ENCODE measurements around the gene PARD3B. TPM values are rescaled to one million over a fixed set of nuclear protein-coding genes. Genes with fewer than 3 reads are reported as not detected.

The PARD3B gene
- total RNA-seq, 1 experiment from 2014 or later: 2.0 TPM

DNA sequence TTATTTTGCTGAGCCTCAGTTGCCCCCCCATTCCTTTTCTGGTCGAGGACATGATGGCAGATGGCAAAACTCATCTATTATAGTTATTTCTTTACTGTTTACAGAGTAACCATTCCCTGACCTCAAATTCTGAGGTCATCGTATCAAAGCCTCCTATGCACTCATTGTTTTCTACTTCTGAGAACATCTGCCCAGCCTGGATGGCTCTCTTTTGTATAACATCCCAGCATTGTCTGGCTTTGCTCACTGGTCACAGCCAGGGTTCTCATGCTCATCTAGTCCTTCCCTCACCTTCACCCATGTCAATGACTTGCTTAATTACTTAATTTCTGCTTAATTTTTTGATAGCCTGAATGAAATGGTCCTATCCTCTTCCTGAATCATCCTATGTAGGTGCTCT lies 472.1 kb downstream of the PARD3B start:
- Histone ChIP-seq H2AFZ (ENCODE audit: low read depth, low read length, poor library complexity, severe bottlenecking) (no peak overlapping the region), H3K9ac (ENCODE audit: low read length) (no peak overlapping the region), H3K4me1 (ENCODE audit: control insufficient read depth in 1 of 2, insufficient read depth in 2 of 2, low read length in 2 of 2) (no peaks in the 10 kb centered on the region), H3K36me3 (ENCODE audit: control insufficient read depth in 1 of 2, insufficient read depth in 2 of 2, low read length in 2 of 2) (no peaks in the 10 kb centered on the region), H3K9me2 (ENCODE audit: insufficient read depth) (no peaks in the 10 kb centered on the region), H3K27me3 (ENCODE audit: insufficient read depth, low read length) (no peaks in the 10 kb centered on the region), H3K9me3 (ENCODE audit: control insufficient read depth in 1 of 2, insufficient read depth in 1 of 2, low read depth in 1 of 2, low read length in 2 of 2) (no peaks in the 10 kb centered on the region), H3K79me2 (ENCODE audit: insufficient read depth, low read length) (no peaks in the 10 kb centered on the region), H3K27ac (ENCODE audit: low read depth, low read length) (no peak overlapping the region), H3K4me3 (replicated peaks in 1 of 2; ENCODE audit: low read depth in 1 of 2, low read length in 2 of 2) (no peak overlapping the region), H3K4me2 (ENCODE audit: low read length) (no peak overlapping the region), H4K20me1 (ENCODE audit: insufficient read depth) (no peaks in the 10 kb centered on the region; the same call in 1 of the 2 replicates)
- intact Hi-C loops (cut with micrococcal nuclease): no loop called here
- CTCF ChIA-PET: no interaction called here
- no TSS peak for BruUV-seq (replicated peaks)
- POLR2A ChIA-PET: no interaction called here
- ATAC-seq (no peak), DNase-seq (ENCODE audit: low read depth, low spot score) (no peak)
- RAD21 ChIA-PET (ENCODE audit: low non-redundant PET in 1 of 2, low total read pairs in 2 of 2, uncharacterized antibody in 2 of 2, unreplicated experiment in 2 of 2): no interaction called here
- TF ChIP-seq SIN3A (IDR thresholded peaks at IDR 0.05; ENCODE audit: low read depth) (no peak), SRF (IDR thresholded peaks at IDR 0.05; ENCODE audit: low read depth) (no peak), EZH2 (IDR thresholded peaks at IDR 0.05) (no peak), FOSL1 (IDR thresholded peaks at IDR 0.05; ENCODE audit: low read depth) (no peak), CBX3 (IDR thresholded peaks at IDR 0.05; ENCODE audit: low read depth) (no peak), ZFX (IDR thresholded peaks at IDR 0.05) (no peak), RAD21 (IDR thresholded peaks at IDR 0.05; ENCODE audit: low read depth) (no peak), POLR2A (IDR thresholded peaks at IDR 0.05; ENCODE audit: borderline replicate concordance, extremely low read depth, insufficient read depth, insufficient read length) (no peak), POLR2AphosphoS5 (IDR thresholded peaks at IDR 0.05; ENCODE audit: low read depth, low read length) (no peak), YY1 (IDR thresholded peaks at IDR 0.05; ENCODE audit: extremely low read depth, insufficient replicate concordance, low read depth, low read length) (no peak), EZH2phosphoT487 (IDR thresholded peaks at IDR 0.05; ENCODE audit: borderline replicate concordance) (no peak), REST (IDR thresholded peaks at IDR 0.05; ENCODE audit: low read depth) (no peak), TCF7L2 (IDR thresholded peaks at IDR 0.05; ENCODE audit: borderline replicate concordance, extremely low read depth, insufficient read depth, insufficient read length) (no peak), ELF1 (IDR thresholded peaks at IDR 0.05; ENCODE audit: borderline replicate concordance, low read depth) (no peak), EGR1 (IDR thresholded peaks at IDR 0.05; ENCODE audit: low read depth) (no peak), JUND (IDR thresholded peaks at IDR 0.05) (no peak), SP1 (IDR thresholded peaks at IDR 0.05; ENCODE audit: low read depth) (no peak)
- TF ChIP-seq, protein P1, sequence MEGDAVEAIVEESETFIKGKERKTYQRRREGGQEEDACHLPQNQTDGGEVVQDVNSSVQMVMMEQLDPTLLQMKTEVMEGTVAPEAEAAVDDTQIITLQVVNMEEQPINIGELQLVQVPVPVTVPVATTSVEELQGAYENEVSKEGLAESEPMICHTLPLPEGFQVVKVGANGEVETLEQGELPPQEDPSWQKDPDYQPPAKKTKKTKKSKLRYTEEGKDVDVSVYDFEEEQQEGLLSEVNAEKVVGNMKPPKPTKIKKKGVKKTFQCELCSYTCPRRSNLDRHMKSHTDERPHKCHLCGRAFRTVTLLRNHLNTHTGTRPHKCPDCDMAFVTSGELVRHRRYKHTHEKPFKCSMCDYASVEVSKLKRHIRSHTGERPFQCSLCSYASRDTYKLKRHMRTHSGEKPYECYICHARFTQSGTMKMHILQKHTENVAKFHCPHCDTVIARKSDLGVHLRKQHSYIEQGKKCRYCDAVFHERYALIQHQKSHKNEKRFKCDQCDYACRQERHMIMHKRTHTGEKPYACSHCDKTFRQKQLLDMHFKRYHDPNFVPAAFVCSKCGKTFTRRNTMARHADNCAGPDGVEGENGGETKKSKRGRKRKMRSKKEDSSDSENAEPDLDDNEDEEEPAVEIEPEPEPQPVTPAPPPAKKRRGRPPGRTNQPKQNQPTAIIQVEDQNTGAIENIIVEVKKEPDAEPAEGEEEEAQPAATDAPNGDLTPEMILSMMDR (IDR thresholded peaks at IDR 0.05 in 2 of 3, conservative IDR thresholded peaks at IDR 0.05 in 1 of 3; ENCODE audit: borderline replicate concordance in 1 of 3, insufficient read depth in 1 of 3, low read depth in 2 of 3, low read length in 2 of 3): no peak
- TF ChIP-seq, protein P2, sequence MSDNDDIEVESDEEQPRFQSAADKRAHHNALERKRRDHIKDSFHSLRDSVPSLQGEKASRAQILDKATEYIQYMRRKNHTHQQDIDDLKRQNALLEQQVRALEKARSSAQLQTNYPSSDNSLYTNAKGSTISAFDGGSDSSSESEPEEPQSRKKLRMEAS (IDR thresholded peaks at IDR 0.05): no peak
